Endothelial cell (in vitro differentiated cells): ENCODE data around the gene OLFM3. TPM values are rescaled to one million over a fixed set of nuclear protein-coding genes. Genes with fewer than 3 reads are reported as not detected.

ENCODE experiments used
- DNase-seq: peaks from one replicate; pipeline ENCODE4 v3.0.0; 2021; ENCODE audit warnings: low spot score
- H3K27ac Mint-ChIP-seq: one replicate; pipeline ENCODE4 v1.8.0; 2021; ENCODE audit warnings: mixed read lengths, inconsistent platforms; ENCODE audit not compliant: unreplicated experiment
- H3K27me3 Mint-ChIP-seq: one replicate; pipeline ENCODE4 v1.8.0; 2021; ENCODE audit warnings: mild to moderate bottlenecking, moderate library complexity, mixed read lengths, inconsistent platforms; ENCODE audit not compliant: unreplicated experiment
- H3K36me3 Mint-ChIP-seq: one replicate; pipeline ENCODE4 v1.8.0; 2021; ENCODE audit warnings: mild to moderate bottlenecking, low read depth, mixed read lengths, inconsistent platforms; ENCODE audit not compliant: unreplicated experiment
- H3K4me1 Mint-ChIP-seq: one replicate; pipeline ENCODE4 v1.8.0; 2021; ENCODE audit warnings: mild to moderate bottlenecking, mixed read lengths, inconsistent platforms; ENCODE audit not compliant: unreplicated experiment
- H3K4me3 Mint-ChIP-seq: one replicate; pipeline ENCODE4 v1.8.0; 2021; ENCODE audit warnings: mild to moderate bottlenecking, mixed read lengths, inconsistent platforms; ENCODE audit not compliant: unreplicated experiment
- H3K9me3 Mint-ChIP-seq: one replicate; pipeline ENCODE4 v1.8.0; 2021; ENCODE audit warnings: mixed read lengths, inconsistent platforms; ENCODE audit not compliant: unreplicated experiment
- total RNA-seq: library from RNA; stranded (reverse); fragmentation: NEBNext Ultra II Directional; extraction: Animal tissue kit (Norgen Biotek cat#: 25700); gene quantifications from one replicate; pipeline ENCODE4 v1.2.1, GENCODE V29; 2021; ENCODE audit not compliant: unreplicated experiment
- TF ChIP-seq, protein P1 (sequence below): fragments of 200-600 bp; sonication (generic); IDR thresholded peaks from one replicate; pipeline ENCODE4 v1.5.0; 2021; ENCODE audit warnings: antibody characterized with exemption; ENCODE audit not compliant: unreplicated experiment

The OLFM3 gene
- total RNA-seq, 1 donor from 2014 or later = 0.23 TPM

GRCh38 chr1:101938681-101939080 lies 58.0 kb downstream of the OLFM3 start:
- DNase-seq = no peak
- Mint-ChIP-seq H3K4me1 (peaks cover 7% of the 10 kb centered on the region), H3K9me3 (no peaks in the 10 kb centered on the region), H3K4me3 (no peak overlapping the region), H3K27me3 (no peaks in the 10 kb centered on the region), H3K36me3 (no peaks in the 10 kb centered on the region), H3K27ac (no peak overlapping the region)
- TF ChIP-seq, protein P1, sequence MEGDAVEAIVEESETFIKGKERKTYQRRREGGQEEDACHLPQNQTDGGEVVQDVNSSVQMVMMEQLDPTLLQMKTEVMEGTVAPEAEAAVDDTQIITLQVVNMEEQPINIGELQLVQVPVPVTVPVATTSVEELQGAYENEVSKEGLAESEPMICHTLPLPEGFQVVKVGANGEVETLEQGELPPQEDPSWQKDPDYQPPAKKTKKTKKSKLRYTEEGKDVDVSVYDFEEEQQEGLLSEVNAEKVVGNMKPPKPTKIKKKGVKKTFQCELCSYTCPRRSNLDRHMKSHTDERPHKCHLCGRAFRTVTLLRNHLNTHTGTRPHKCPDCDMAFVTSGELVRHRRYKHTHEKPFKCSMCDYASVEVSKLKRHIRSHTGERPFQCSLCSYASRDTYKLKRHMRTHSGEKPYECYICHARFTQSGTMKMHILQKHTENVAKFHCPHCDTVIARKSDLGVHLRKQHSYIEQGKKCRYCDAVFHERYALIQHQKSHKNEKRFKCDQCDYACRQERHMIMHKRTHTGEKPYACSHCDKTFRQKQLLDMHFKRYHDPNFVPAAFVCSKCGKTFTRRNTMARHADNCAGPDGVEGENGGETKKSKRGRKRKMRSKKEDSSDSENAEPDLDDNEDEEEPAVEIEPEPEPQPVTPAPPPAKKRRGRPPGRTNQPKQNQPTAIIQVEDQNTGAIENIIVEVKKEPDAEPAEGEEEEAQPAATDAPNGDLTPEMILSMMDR = no peak

DNA sequence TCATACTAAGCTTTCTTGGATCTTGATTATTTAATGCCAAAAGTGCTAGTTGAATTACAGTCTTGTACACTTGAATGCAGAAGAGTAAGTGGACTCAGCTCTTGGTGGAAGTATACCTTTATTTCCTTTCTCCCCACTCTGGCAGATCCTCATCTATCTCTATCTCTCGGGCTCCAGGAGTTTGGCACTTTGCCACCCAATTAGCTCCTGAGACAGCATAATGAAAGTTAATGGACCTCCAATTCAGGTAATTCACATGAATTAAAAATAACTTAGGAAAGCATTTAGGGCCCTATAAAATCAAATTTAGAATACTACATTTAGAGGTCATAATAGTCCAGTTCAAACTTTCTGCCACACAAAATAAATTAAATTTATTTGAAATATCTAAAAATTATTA lies 67.4 kb downstream of the OLFM3 start:
- DNase-seq = no peak
- Mint-ChIP-seq H3K27me3 (peaks cover 3% of the 10 kb centered on the region), H3K36me3 (no peaks in the 10 kb centered on the region), H3K4me3 (no peak overlapping the region), H3K4me1 (no peaks in the 10 kb centered on the region), H3K27ac (no peak overlapping the region), H3K9me3 (no peaks in the 10 kb centered on the region)
- TF ChIP-seq, protein P1 = no peak

DNA sequence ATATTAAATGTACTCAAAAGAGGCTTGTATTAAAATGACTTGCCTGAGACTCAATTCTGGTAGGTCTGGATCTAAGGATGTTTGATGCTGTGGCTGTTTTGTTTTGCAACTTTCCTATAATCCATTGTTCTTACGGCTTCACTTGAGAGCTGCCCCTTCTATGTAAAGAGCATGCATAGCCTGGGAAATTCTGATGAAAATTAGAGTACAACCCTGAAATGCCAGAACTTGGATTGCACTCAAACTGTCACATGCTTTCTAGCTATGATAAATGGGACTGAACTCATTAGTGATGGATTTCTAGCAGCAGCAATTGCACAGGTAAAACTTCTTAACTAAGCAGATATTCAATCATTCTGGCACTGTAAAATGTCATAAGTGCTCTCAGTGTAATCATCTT lies 67.9 kb downstream of the OLFM3 start:
- no peak for DNase-seq
- Mint-ChIP-seq H3K27me3 (peaks cover 3% of the 10 kb centered on the region), H3K27ac (no peak overlapping the region), H3K36me3 (no peaks in the 10 kb centered on the region), H3K4me3 (no peak overlapping the region), H3K4me1 (no peaks in the 10 kb centered on the region), H3K9me3 (no peaks in the 10 kb centered on the region)
- TF ChIP-seq, protein P1 = no peak

- H3K4me1 Mint-ChIP-seq = no peaks in the 10 kb centered on the region
These were observed 72.0 kb downstream of the OLFM3 start for GRCh38 chr1:101924700-101925099.

GRCh38 chr1:101920577-101920976 lies 76.1 kb downstream of the OLFM3 start:
- Mint-ChIP-seq H3K4me3 (no peak overlapping the region), H3K27me3 (no peaks in the 10 kb centered on the region), H3K4me1 (no peaks in the 10 kb centered on the region), H3K36me3 (no peaks in the 10 kb centered on the region), H3K9me3 (no peaks in the 10 kb centered on the region), H3K27ac (no peak overlapping the region)
- no peak for DNase-seq
- TF ChIP-seq, protein P1 = no peak

More at GRCh38 chr1:101924700-101925099, 72.0 kb downstream of the OLFM3 start:
- no peaks in the 10 kb centered on the region for H3K9me3 Mint-ChIP-seq
- no peaks in the 10 kb centered on the region for H3K36me3 Mint-ChIP-seq
- TF ChIP-seq, protein P1 = no peak
- H3K27ac Mint-ChIP-seq = no peak overlapping the region
- no peak overlapping the region for H3K4me3 Mint-ChIP-seq
- no peaks in the 10 kb centered on the region for H3K27me3 Mint-ChIP-seq
- no peak for DNase-seq
